ENCODE results near the gene KRTAP10-12. TPM values are rescaled to one million over a fixed set of nuclear protein-coding genes. Genes with fewer than 3 reads are reported as not detected.

Gene KRTAP10-12
- total RNA-seq, 1 experiment from 2014 or later = not detected

DNA sequence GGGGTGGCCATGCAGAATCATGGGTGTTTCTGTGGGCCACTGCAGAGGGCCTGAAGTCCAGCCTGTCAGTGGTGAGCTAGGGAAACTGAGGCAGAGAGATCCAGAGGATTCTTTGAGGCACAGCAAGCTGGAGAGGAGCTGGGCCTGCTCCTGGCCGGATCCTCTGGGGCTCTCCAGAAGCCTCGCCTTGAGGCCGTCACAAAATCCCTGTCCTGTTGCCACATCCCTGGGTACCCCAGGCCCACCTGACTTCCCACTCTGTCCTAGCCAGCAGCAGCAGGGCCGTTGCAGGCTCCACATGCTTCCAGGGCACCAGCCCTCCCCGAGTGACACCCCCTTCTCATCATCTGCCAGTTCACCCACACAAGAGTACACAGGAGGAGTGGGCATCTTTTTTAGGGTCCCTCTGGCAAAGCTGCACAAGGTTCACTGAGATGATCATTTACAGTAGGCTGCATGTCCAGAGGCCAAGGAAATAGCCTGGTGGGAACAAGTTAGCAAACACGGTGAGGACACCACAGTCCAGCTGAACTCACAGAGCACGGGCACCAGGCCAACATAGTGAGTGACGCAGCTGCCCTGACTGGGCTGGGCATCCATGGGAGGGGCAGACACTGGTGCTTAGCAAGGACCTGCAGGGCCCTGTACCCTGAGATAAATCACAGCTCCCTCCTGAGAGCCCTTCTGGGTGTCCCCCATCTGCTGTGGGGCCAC is 39.5 kb downstream of the KRTAP10-12 start:
- no peak for ATAC-seq
- Histone ChIP-seq H3K9me2 (ENCODE audit: insufficient read depth) (no peaks in the 10 kb centered on the region), H3K27me3 (ENCODE audit: insufficient read depth, low read length) (no peaks in the 10 kb centered on the region), H3K4me2 (ENCODE audit: low read length) (no peak overlapping the region), H3K36me3 (ENCODE audit: control insufficient read depth in 1 of 2, insufficient read depth in 2 of 2, low read length in 2 of 2) (no peaks in the 10 kb centered on the region), H3K9me3 (ENCODE audit: control insufficient read depth in 1 of 2, insufficient read depth in 1 of 2, low read depth in 1 of 2, low read length in 2 of 2) (no peaks in the 10 kb centered on the region), H3K9ac (ENCODE audit: low read length) (no peak overlapping the region), H2AFZ (ENCODE audit: low read depth, low read length, poor library complexity, severe bottlenecking) (no peak overlapping the region), H3K27ac (ENCODE audit: low read depth, low read length) (no peak overlapping the region), H3K79me2 (ENCODE audit: insufficient read depth, low read length) (no peaks in the 10 kb centered on the region), H4K20me1 (ENCODE audit: insufficient read depth) (no peaks in the 10 kb centered on the region), H3K4me3 (replicated peaks in 1 of 2; ENCODE audit: low read depth in 1 of 2, low read length in 2 of 2) (no peak overlapping the region), H3K4me1 (ENCODE audit: control insufficient read depth in 1 of 2, insufficient read depth in 2 of 2, low read length in 2 of 2) (no peaks in the 10 kb centered on the region)
- no peak for DNase-seq (ENCODE audit: low read depth, low spot score)
- no TSS peak for BruUV-seq (replicated peaks)
- intact Hi-C loops (cut with micrococcal nuclease) = no loop called here
- CTCF ChIA-PET = no interaction called here
- RAD21 ChIA-PET (ENCODE audit: low non-redundant PET in 1 of 2, low total read pairs in 2 of 2, uncharacterized antibody in 2 of 2, unreplicated experiment in 2 of 2) = no interaction called here
- POLR2A ChIA-PET = no interaction called here
- TF ChIP-seq, protein P1, sequence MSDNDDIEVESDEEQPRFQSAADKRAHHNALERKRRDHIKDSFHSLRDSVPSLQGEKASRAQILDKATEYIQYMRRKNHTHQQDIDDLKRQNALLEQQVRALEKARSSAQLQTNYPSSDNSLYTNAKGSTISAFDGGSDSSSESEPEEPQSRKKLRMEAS (IDR thresholded peaks at IDR 0.05) = no peak
- no peak for TF ChIP-seq ELF1 (IDR thresholded peaks at IDR 0.05; ENCODE audit: borderline replicate concordance, low read depth)
- TF ChIP-seq CBX3 (IDR thresholded peaks at IDR 0.05; ENCODE audit: low read depth) = no peak
- TF ChIP-seq SP1 (IDR thresholded peaks at IDR 0.05; ENCODE audit: low read depth) = no peak
- TF ChIP-seq, protein P2, sequence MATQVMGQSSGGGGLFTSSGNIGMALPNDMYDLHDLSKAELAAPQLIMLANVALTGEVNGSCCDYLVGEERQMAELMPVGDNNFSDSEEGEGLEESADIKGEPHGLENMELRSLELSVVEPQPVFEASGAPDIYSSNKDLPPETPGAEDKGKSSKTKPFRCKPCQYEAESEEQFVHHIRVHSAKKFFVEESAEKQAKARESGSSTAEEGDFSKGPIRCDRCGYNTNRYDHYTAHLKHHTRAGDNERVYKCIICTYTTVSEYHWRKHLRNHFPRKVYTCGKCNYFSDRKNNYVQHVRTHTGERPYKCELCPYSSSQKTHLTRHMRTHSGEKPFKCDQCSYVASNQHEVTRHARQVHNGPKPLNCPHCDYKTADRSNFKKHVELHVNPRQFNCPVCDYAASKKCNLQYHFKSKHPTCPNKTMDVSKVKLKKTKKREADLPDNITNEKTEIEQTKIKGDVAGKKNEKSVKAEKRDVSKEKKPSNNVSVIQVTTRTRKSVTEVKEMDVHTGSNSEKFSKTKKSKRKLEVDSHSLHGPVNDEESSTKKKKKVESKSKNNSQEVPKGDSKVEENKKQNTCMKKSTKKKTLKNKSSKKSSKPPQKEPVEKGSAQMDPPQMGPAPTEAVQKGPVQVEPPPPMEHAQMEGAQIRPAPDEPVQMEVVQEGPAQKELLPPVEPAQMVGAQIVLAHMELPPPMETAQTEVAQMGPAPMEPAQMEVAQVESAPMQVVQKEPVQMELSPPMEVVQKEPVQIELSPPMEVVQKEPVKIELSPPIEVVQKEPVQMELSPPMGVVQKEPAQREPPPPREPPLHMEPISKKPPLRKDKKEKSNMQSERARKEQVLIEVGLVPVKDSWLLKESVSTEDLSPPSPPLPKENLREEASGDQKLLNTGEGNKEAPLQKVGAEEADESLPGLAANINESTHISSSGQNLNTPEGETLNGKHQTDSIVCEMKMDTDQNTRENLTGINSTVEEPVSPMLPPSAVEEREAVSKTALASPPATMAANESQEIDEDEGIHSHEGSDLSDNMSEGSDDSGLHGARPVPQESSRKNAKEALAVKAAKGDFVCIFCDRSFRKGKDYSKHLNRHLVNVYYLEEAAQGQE (IDR thresholded peaks at IDR 0.05; ENCODE audit: low read depth) = no peak
- TF ChIP-seq EGR1 (IDR thresholded peaks at IDR 0.05; ENCODE audit: low read depth) = no peak
- no peak for TF ChIP-seq EZH2phosphoT487 (IDR thresholded peaks at IDR 0.05; ENCODE audit: borderline replicate concordance)
- TF ChIP-seq, protein P3, sequence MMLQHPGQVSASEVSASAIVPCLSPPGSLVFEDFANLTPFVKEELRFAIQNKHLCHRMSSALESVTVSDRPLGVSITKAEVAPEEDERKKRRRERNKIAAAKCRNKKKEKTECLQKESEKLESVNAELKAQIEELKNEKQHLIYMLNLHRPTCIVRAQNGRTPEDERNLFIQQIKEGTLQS (IDR thresholded peaks at IDR 0.05) = no peak
- TF ChIP-seq, protein P4, sequence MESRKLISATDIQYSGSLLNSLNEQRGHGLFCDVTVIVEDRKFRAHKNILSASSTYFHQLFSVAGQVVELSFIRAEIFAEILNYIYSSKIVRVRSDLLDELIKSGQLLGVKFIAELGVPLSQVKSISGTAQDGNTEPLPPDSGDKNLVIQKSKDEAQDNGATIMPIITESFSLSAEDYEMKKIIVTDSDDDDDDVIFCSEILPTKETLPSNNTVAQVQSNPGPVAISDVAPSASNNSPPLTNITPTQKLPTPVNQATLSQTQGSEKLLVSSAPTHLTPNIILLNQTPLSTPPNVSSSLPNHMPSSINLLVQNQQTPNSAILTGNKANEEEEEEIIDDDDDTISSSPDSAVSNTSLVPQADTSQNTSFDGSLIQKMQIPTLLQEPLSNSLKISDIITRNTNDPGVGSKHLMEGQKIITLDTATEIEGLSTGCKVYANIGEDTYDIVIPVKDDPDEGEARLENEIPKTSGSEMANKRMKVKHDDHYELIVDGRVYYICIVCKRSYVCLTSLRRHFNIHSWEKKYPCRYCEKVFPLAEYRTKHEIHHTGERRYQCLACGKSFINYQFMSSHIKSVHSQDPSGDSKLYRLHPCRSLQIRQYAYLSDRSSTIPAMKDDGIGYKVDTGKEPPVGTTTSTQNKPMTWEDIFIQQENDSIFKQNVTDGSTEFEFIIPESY (IDR thresholded peaks at IDR 0.05; ENCODE audit: extremely low read depth, insufficient replicate concordance, low read length) = no peak
- no peak for TF ChIP-seq POLR2A (IDR thresholded peaks at IDR 0.05; ENCODE audit: borderline replicate concordance, extremely low read depth, insufficient read depth, insufficient read length)
- TF ChIP-seq CEBPB (IDR thresholded peaks at IDR 0.05; ENCODE audit: low read depth) = no peak
- no peak for TF ChIP-seq TCF7L2 (IDR thresholded peaks at IDR 0.05; ENCODE audit: borderline replicate concordance, extremely low read depth, insufficient read depth, insufficient read length)
- TF ChIP-seq ZNF274 (IDR thresholded peaks at IDR 0.05; ENCODE audit: low read depth, low read length) = no peak
- TF ChIP-seq RAD21 (IDR thresholded peaks at IDR 0.05; ENCODE audit: low read depth) = no peak
- TF ChIP-seq SRF (IDR thresholded peaks at IDR 0.05; ENCODE audit: low read depth) = no peak
- no peak for TF ChIP-seq YY1 (IDR thresholded peaks at IDR 0.05; ENCODE audit: extremely low read depth, insufficient replicate concordance, low read depth, low read length)
